Activated naive CD8-positive, alpha-beta T cell treated with anti-CD3 and anti-CD28 coated beads for 36 hours (primary cell): ENCODE data around the gene POMT2. TPM values are rescaled to one million over a fixed set of nuclear protein-coding genes. Genes with fewer than 3 reads are reported as not detected.

Experiments
- DNase-seq: peaks from one replicate; pipeline ENCODE4 v3.0.0; 2021
- H3K27ac Mint-ChIP-seq: one replicate; pipeline ENCODE4 v1.8.0; 2022; ENCODE audit warnings: mild to moderate bottlenecking, moderate library complexity, mixed read lengths
- H3K27me3 Mint-ChIP-seq: one replicate; pipeline ENCODE4 v1.8.0; 2022; ENCODE audit warnings: mild to moderate bottlenecking, mixed read lengths
- H3K36me3 Mint-ChIP-seq: one replicate; pipeline ENCODE4 v1.8.0; 2021; ENCODE audit warnings: mild to moderate bottlenecking, mixed read lengths
- H3K4me1 Mint-ChIP-seq: one replicate; pipeline ENCODE4 v1.8.0; 2021; ENCODE audit warnings: mixed read lengths
- H3K4me3 Mint-ChIP-seq: one replicate; pipeline ENCODE4 v1.8.0; 2022; ENCODE audit warnings: mild to moderate bottlenecking, moderate library complexity, mixed read lengths
- H3K9me3 Mint-ChIP-seq: one replicate; pipeline ENCODE4 v1.8.0; 2022; ENCODE audit warnings: mixed read lengths
- total RNA-seq, 2 experiments: library from RNA; stranded (reverse); gene quantifications; one replicate each; pipeline ENCODE4 v1.2.3, GENCODE V29; 2021

The POMT2 gene, protein sequence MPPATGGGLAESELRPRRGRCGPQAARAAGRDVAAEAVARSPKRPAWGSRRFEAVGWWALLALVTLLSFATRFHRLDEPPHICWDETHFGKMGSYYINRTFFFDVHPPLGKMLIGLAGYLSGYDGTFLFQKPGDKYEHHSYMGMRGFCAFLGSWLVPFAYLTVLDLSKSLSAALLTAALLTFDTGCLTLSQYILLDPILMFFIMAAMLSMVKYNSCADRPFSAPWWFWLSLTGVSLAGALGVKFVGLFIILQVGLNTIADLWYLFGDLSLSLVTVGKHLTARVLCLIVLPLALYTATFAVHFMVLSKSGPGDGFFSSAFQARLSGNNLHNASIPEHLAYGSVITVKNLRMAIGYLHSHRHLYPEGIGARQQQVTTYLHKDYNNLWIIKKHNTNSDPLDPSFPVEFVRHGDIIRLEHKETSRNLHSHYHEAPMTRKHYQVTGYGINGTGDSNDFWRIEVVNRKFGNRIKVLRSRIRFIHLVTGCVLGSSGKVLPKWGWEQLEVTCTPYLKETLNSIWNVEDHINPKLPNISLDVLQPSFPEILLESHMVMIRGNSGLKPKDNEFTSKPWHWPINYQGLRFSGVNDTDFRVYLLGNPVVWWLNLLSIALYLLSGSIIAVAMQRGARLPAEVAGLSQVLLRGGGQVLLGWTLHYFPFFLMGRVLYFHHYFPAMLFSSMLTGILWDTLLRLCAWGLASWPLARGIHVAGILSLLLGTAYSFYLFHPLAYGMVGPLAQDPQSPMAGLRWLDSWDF
- 10 to 100 TPM; 14.2 to 18.1 TPM for total RNA-seq

DNA sequence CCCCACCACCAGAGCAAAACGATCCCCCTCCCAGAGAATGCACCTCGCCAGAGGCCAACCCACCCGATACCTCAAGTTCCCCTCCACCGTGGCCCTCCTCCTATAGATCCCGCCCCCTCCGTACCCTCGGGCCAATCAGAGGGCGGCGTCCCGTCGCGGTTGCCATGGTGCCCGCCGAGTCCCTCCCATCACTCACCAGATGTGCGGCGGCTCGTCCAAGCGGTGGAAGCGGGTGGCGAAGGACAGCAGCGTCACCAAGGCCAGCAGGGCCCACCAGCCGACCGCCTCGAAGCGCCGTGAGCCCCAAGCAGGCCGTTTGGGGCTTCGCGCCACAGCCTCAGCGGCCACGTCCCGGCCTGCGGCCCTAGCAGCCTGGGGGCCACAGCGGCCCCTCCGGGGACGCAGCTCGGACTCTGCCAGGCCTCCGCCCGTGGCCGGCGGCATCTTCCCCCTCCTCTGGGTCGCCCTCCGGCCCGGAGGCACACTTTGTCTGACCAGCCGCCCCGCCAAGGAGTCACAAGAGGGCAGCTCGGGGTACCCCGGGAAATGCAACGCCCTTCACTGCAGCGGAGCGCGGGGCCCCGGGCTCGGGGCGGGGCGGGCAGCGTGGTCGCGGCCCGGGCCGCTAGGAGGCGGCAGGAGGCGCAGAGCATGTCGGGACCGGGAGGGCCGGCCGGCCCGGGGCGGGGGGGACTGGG, at the start of gene POMT2:
Gene POMT2 (minus strand): TSS at position 646 of the 698 bp plus-strand sequence. CDS start 202 bp downstream, at position 444.
- Mint-ChIP-seq H3K4me1 (peaks cover 13% of the 10 kb centered on the region), H3K9me3 (no peaks in the 10 kb centered on the region), H3K36me3 (no peaks in the 10 kb centered on the region), H3K27me3 (no peaks in the 10 kb centered on the region), H3K4me3 (peak within 1 kb of the TSS; percentile 98), H3K27ac (peak within 1 kb of the TSS; percentile 100)
- peak; percentile 94 for DNase-seq

DNA sequence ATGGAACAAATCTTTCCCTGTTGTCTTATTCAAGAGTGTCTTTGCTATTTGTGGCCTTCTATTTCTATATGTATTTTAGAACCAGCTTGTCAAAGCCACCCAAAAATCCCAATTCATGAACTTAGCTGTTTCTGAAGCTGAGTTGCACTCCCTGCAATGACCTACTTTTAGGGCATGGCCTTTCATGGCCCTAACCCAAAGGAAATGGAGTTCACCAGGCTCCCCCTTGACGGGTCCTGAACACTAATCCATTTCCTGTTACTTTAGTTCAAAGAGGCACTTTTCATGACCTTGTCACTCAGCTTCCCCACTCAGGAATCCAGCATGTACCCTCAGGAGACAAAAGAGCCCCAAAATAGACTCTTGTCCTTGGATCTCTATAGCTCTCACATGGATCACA, 48.6 kb upstream of the POMT2 start:
- H3K4me3 Mint-ChIP-seq = no peak overlapping the region
- no peak overlapping the region for H3K27ac Mint-ChIP-seq
- H3K27me3 Mint-ChIP-seq = no peaks in the 10 kb centered on the region
- peaks cover 3% of the 10 kb centered on the region for H3K9me3 Mint-ChIP-seq
- peaks cover 39% of the 10 kb centered on the region for H3K4me1 Mint-ChIP-seq
- no peak for DNase-seq
- peaks cover 27% of the 10 kb centered on the region for H3K36me3 Mint-ChIP-seq

DNA sequence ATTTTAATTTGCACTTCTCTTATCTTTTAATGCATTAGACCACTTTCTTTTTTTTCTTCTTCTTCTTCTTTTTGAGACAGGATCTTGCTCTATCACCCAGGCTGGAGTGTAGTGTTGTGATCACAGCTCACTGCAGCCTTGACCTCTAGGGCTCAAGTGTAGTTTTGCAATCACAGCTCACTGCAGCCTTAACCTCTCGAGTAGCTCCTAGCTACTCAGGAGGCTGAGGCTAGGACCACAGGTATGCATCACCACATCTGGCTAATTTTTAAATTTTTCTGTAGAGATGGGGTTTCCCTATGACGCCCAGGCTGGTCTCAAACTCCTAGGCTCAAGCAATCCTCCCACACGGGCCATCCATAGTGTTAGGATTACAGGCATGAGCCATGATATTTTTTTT, 43.5 kb upstream of the POMT2 start:
- no peak for DNase-seq
- H3K4me3 Mint-ChIP-seq = no peak overlapping the region
- H3K9me3 Mint-ChIP-seq = no peaks in the 10 kb centered on the region
- H3K4me1 Mint-ChIP-seq = peaks cover 23% of the 10 kb centered on the region
- no peak overlapping the region for H3K27ac Mint-ChIP-seq
- H3K27me3 Mint-ChIP-seq = no peaks in the 10 kb centered on the region
- peaks cover 15% of the 10 kb centered on the region for H3K36me3 Mint-ChIP-seq

DNA sequence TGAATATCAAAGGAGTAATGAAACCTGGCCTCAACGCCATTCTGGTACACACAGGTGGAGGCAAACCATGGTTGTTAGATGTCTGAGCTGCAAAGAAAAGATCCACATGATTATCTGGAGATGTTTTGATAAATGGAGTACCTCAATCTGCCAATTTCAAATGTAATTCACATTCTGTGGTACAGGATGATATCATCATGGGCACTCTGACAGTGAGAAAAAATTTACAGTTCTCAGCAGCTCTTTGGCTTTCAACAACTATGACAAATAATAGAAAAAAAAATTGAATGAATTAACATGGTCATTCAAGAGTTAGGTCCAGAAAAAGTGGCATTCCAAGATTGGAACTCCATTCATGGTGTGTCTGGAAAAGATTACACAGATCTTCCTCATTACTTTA, 38.9 kb upstream of the POMT2 start:
- no peak for DNase-seq
- H3K27me3 Mint-ChIP-seq = no peaks in the 10 kb centered on the region
- peaks cover 7% of the 10 kb centered on the region for H3K36me3 Mint-ChIP-seq
- no peaks in the 10 kb centered on the region for H3K9me3 Mint-ChIP-seq
- H3K4me3 Mint-ChIP-seq = no peak overlapping the region
- H3K27ac Mint-ChIP-seq = no peak overlapping the region
- peaks cover 17% of the 10 kb centered on the region for H3K4me1 Mint-ChIP-seq

DNA sequence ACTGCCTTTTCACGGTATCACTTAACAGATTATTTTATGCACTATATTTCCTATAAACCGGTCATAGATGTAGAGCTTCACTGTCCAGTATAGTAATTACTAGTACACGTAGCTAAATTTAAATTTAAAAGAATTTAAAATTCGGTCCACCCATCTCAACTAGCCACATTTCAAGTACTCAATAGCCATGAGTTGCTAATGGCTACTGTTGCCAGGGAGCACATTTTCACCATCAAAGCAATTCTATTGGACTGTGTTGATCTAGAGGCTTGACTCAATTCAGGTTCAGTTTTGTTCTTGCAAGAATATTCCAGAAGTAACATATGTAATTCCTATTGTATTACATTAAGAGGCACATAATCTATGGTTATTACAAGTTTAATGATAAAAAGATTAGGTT, 36.2 kb upstream of the POMT2 start:
- DNase-seq = no peak
- Mint-ChIP-seq H3K4me3 (no peak overlapping the region), H3K9me3 (no peaks in the 10 kb centered on the region), H3K27me3 (no peaks in the 10 kb centered on the region), H3K27ac (no peak overlapping the region), H3K4me1 (peaks cover 8% of the 10 kb centered on the region), H3K36me3 (peaks cover 3% of the 10 kb centered on the region)

DNA sequence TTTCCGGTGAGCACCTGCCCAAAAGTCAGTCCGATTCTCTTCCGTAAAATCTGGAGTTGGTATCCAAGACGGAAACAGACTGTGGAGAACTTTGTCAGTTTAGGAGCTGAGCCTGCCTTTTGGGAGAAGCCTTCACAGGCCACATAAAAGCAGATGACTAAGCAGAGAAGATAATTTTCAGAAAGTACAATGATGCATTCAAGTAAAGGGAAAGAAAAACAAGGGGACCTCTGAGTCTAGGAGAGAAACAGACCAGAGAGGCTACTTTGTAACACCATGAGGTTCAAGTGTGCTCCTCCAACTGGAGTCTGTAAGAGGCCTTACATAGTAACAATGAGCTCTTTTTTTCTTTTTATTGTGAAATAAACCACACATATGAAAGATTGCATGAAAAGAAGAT, 35.1 kb upstream of the POMT2 start:
- H3K9me3 Mint-ChIP-seq = no peaks in the 10 kb centered on the region
- H3K4me1 Mint-ChIP-seq = peaks cover 5% of the 10 kb centered on the region
- H3K36me3 Mint-ChIP-seq = peaks cover 3% of the 10 kb centered on the region
- no peaks in the 10 kb centered on the region for H3K27me3 Mint-ChIP-seq
- DNase-seq = no peak
- H3K4me3 Mint-ChIP-seq = no peak overlapping the region
- H3K27ac Mint-ChIP-seq = no peak overlapping the region

DNA sequence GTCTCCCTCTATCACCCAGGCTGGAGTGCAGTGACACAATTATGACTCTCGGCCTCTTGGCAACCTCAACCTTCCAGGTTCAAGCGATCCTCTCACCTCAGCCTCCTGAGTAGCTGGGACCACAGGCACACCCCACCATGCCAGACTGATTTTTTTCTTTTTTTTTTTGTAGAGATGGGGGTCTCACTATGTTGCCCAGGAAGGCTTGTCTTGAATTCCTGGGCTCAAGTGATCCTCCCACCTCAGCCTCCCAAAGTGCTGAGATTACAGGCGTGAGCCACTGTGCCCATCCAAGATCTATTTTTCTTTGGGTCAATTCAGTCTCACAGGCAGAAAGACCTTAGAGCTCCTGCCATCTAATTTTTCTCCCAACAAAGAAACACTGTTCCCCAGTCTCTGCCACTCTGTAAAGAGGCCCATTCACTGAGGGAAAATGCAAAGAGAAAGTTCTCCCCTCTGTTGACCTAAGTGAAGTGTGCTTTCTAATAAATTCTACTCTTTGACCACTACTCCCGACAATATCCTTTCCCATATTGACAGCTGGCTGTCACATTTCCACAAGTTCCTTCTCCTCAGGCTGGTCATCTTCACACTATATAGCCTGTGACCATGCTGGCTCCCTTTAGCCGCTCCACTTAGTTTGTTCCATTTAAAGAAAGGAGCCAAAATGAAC, 32.9 kb upstream of the POMT2 start:
- peaks cover 9% of the 10 kb centered on the region for H3K36me3 Mint-ChIP-seq
- no peak overlapping the region for H3K27ac Mint-ChIP-seq
- no peak for DNase-seq
- peaks cover 2% of the 10 kb centered on the region for H3K4me1 Mint-ChIP-seq
- no peak overlapping the region for H3K4me3 Mint-ChIP-seq
- H3K27me3 Mint-ChIP-seq = no peaks in the 10 kb centered on the region
- H3K9me3 Mint-ChIP-seq = no peaks in the 10 kb centered on the region

DNA sequence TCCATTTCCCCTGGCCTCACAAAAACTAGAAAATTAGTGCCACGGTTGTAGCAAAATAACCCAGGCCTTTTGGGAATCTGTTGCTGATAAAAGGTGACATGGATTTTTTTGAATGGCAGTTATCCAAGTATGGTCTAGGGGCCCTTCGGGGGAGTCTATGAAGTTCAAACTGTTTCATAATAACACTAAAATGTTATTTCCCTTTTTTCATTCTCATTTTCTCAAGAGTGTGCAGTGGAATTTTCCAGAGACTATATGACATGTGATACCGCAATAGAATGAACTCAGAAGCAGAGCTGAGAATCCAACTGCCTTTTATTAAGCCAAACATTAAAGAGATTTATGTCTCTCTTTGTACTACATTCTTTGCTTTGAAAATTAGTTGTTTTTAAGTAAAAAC, 27.1 kb upstream of the POMT2 start:
- Mint-ChIP-seq H3K27me3 (no peaks in the 10 kb centered on the region), H3K27ac (peak overlapping the region; percentile 38), H3K9me3 (no peaks in the 10 kb centered on the region), H3K36me3 (peaks cover 9% of the 10 kb centered on the region), H3K4me1 (peaks cover 2% of the 10 kb centered on the region), H3K4me3 (no peak overlapping the region)
- DNase-seq = no peak

DNA sequence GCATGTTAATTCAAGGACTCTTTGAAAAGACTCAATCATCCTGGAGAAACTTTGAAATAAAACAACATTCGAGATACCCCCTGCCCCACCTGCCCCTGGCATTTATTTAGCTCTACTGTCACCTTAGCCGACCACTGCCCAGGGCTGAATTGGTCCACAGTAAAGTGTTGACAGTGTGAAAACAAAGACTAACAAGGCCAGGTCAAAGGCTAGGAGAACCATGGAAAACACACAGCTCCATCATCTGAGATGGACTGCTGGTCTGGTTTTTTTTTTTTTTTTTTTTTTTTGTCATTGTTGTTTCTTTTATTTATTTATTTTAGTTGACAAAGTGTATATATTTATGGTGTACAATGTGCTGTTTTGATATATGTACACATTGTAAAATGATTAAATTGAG, 25.8 kb upstream of the POMT2 start:
- Mint-ChIP-seq H3K4me1 (peaks cover 2% of the 10 kb centered on the region), H3K36me3 (peaks cover 9% of the 10 kb centered on the region), H3K27me3 (no peaks in the 10 kb centered on the region), H3K9me3 (no peaks in the 10 kb centered on the region), H3K27ac (no peak overlapping the region), H3K4me3 (no peak overlapping the region)
- no peak for DNase-seq

DNA sequence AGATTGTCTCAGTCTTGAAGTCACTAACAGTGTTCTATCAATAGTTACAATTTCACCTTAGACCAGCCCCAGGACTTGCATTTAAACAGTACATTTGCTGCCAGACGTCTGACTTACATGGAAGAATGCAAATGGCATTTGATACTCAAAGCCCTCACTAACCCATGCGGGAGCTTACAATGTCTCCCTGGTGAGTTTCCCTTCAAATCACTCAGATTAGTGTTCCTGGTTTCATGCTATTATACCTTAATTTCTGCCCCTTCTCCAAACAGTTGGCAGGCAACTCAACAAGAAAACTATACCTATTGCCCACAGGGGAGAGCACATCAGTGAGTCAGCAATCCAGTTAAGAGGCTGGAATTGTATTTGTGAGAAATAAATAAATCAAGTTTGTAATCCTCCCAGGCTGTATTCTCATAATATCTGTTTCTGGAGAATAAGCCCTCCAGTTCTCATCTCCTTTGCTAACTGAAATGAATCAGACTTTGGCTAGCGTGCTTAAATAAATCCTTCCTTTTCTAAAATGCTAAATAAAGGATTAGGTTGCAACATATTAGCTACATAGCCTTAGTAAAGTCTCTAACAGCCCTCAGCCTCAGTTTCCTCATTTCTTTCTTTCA, 23.8 kb upstream of the POMT2 start:
- peaks cover 2% of the 10 kb centered on the region for H3K36me3 Mint-ChIP-seq
- DNase-seq = no peak
- no peak overlapping the region for H3K27ac Mint-ChIP-seq

DNA sequence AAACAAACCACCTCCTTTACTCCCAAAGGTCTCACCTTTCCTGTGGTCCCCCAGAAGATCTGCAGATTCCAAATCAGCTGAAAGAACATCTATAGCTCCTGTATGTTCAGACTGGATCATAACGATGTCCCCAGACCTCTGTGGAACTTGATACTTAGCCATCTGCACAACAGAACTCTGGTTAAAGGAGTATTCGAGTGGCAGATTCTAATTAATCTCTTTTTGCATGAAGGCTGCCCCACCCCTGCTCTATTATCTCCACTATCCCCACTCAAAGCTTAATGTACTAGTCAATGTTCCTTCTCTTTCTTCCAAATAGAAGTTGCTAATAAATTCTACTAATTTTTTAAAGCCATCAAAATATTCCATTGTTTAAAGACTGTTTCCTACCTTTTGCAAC, 23.0 kb upstream of the POMT2 start:
- Mint-ChIP-seq H3K4me3 (no peak overlapping the region), H3K27ac (no peak overlapping the region), H3K4me1 (peaks cover 2% of the 10 kb centered on the region), H3K27me3 (no peaks in the 10 kb centered on the region), H3K36me3 (no peaks in the 10 kb centered on the region), H3K9me3 (no peaks in the 10 kb centered on the region)
- no peak for DNase-seq

More for the DNA sequence above, 23.8 kb upstream of the POMT2 start:
- H3K4me1 Mint-ChIP-seq = peaks cover 2% of the 10 kb centered on the region
- H3K27me3 Mint-ChIP-seq = no peaks in the 10 kb centered on the region
- H3K9me3 Mint-ChIP-seq = no peaks in the 10 kb centered on the region
- H3K4me3 Mint-ChIP-seq = no peak overlapping the region

DNA sequence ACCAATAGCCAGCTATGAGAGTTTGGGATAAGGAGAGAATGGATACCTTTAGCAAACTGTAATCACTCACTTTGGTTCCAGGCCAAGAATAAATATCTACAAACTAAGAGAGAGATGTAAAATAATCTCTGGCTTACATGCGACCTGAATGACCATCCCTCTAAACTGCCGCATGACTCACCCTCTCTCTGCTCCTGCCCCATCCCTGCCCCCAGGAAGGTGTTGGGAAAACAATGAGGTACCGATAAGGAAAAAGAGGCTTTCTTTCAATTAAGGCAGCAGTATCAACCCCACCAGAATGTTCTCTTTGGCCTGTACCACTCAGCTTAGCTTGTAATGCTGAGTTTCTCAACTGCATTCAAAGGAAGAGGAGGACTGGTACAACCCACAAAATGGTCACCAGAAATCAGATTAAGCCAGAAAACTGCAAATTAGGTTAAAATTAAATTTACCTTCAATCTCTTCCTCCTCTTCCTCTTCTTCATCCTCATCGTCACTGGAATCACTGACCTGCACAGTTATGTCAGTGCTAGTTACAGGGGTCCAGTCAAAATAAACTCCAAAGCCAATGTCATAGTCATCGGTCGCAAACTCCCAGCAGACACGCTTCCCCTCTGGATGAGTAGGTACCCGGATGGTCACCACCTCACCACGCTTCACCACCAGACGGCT, 22.2 kb upstream of the POMT2 start:
- Mint-ChIP-seq H3K27me3 (no peaks in the 10 kb centered on the region), H3K9me3 (no peaks in the 10 kb centered on the region), H3K4me1 (peaks cover 2% of the 10 kb centered on the region), H3K27ac (no peak overlapping the region), H3K4me3 (no peak overlapping the region), H3K36me3 (no peaks in the 10 kb centered on the region)
- DNase-seq = no peak

DNA sequence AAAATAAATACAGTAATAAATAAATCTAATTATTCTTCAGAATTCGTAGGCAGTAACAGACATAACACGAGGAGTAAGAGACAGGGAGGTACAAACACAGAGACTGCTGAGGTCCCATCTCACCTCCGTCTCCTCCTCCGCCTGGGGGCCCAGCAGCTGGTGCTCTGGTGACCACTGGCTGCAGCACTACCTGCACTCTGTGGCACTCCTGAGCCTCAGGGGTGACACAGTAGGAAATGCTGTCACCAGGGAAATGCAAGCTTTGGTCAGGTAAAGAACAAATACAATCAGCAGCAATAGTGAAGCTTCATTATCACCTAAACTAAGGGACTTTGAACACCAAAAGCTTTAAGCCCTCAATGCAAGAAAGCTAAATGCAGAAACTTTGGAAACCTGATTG, 19.7 kb upstream of the POMT2 start:
- H3K27me3 Mint-ChIP-seq = no peaks in the 10 kb centered on the region
- DNase-seq = no peak
- H3K9me3 Mint-ChIP-seq = no peaks in the 10 kb centered on the region
- H3K36me3 Mint-ChIP-seq = no peaks in the 10 kb centered on the region
- H3K4me3 Mint-ChIP-seq = no peak overlapping the region
- H3K4me1 Mint-ChIP-seq = no peaks in the 10 kb centered on the region
- H3K27ac Mint-ChIP-seq = no peak overlapping the region

DNA sequence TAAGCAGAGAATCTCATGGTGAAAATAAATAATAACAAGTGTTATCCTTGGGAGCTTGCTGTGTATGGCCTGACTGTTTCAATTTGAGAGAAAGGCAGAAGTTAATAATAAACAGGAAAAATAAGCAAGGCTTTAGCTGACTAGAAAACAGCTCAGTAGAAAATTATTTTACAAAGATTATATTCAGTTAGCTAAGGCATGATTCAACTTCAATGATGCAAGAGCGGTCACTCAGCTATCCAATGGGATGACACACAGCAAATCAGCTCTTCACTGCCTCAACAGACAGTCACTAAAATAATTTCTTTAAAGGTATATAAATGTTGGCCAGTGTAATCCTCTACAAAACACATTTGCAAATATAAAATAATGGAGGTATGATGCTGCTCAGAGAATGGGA, 18.7 kb upstream of the POMT2 start:
- DNase-seq = no peak
- Mint-ChIP-seq H3K36me3 (no peaks in the 10 kb centered on the region), H3K27me3 (no peaks in the 10 kb centered on the region), H3K4me3 (no peak overlapping the region), H3K4me1 (no peaks in the 10 kb centered on the region), H3K27ac (no peak overlapping the region), H3K9me3 (no peaks in the 10 kb centered on the region)
